ENCODE results near the gene TMEM222. TPM values are rescaled to one million over a fixed set of nuclear protein-coding genes. Genes with fewer than 3 reads are reported as not detected.
A peak's percentile ranks its signal among the peaks of the same experiment; 100 is the strongest.

TMEM222 gene
- total RNA-seq, 1 experiment from 2014 or later = 28.7 TPM

GRCh38 chr1:27332536-27333281 lies 10.7 kb downstream of the TMEM222 start (continued):
- no peak for TF ChIP-seq ZNF532 (CRISPR knock-in tag; IDR thresholded peaks at IDR 0.05; ENCODE audit: borderline replicate concordance)
- TF ChIP-seq ETV6 (CRISPR knock-in tag; IDR thresholded peaks at IDR 0.05) = no peak
- TF ChIP-seq FOXJ3 (CRISPR knock-in tag; IDR thresholded peaks at IDR 0.05; ENCODE audit: borderline replicate concordance) = no peak
- TF ChIP-seq TP53 (CRISPR knock-in tag; IDR thresholded peaks at IDR 0.05) = no peak
- TF ChIP-seq HMGA2 (CRISPR knock-in tag; IDR thresholded peaks at IDR 0.05) = no peak

GRCh38 chr1:27333717-27334279 lies 11.8 kb downstream of the TMEM222 start:
- peaks cover under 1% of the 10 kb centered on the region; the same call in 1 of the 2 replicates for H3K27me3 Mint-ChIP-seq (ENCODE audit: low read depth)
- no peaks in the 10 kb centered on the region for H3K9me3 Mint-ChIP-seq
- no peak overlapping the region for H3K27ac Mint-ChIP-seq
- ChIA-PET POLR2A (interaction anchor here (1.4 to 3.4 kb wide), 2 partner anchors 8 to 18 kb away, joined by 4 to 8 read pairs; partner anchors contain the start of gene SYTL1), CTCF (interaction anchor here (1.2 to 5.4 kb wide), 8 partner anchors 8 to 223 kb away, joined by 3 to 70 read pairs (median 10); partner anchors contain the start of gene SYTL1)
- ATAC-seq (no peak), DNase-seq (ENCODE audit: low spot score) (no peak)
- H3K36me3 Mint-ChIP-seq = peaks cover 21% of the 10 kb centered on the region
- peak; percentile 14; the same call in 1 of the 2 replicates for TF ChIP-seq FOXP1 (CRISPR knock-in tag; IDR thresholded peaks at IDR 0.05; ENCODE audit: borderline replicate concordance)
- TF ChIP-seq GRHL2 (CRISPR knock-in tag; IDR thresholded peaks at IDR 0.05; ENCODE audit: insufficient replicate concordance, severe bottlenecking) = no peak
- no peak overlapping the region for H3K4me3 Mint-ChIP-seq
- H3K4me1 Mint-ChIP-seq = peaks cover under 1% of the 10 kb centered on the region; the same call in 1 of the 2 replicates

GRCh38 chr1:27335506-27336422 lies 13.8 kb downstream of the TMEM222 start:
- TF ChIP-seq E2F4 (CRISPR knock-in tag; IDR thresholded peaks at IDR 0.05; ENCODE audit: borderline replicate concordance, low read depth) (no peak), ATF1 (CRISPR knock-in tag; IDR thresholded peaks at IDR 0.05) (no peak), PRRX2 (CRISPR knock-in tag; IDR thresholded peaks at IDR 0.05) (no peak), ZNF138 (CRISPR knock-in tag; conservative IDR thresholded peaks at IDR 0.05) (no peak), E2F5 (CRISPR knock-in tag; IDR thresholded peaks at IDR 0.05) (no peak), SMAD4 (CRISPR knock-in tag; IDR thresholded peaks at IDR 0.05) (no peak), ETV6 (CRISPR knock-in tag; IDR thresholded peaks at IDR 0.05) (no peak), E2F1 (CRISPR knock-in tag; IDR thresholded peaks at IDR 0.05) (no peak), ATF3 (CRISPR knock-in tag; conservative IDR thresholded peaks at IDR 0.05) (no peak), ZNF416 (CRISPR knock-in tag; IDR thresholded peaks at IDR 0.05) (no peak), IRF2 (CRISPR knock-in tag; IDR thresholded peaks at IDR 0.05; ENCODE audit: borderline replicate concordance, low read depth) (no peak), NFYB (CRISPR knock-in tag; conservative IDR thresholded peaks at IDR 0.05; ENCODE audit: low read depth) (no peak), ZNF232 (CRISPR knock-in tag; IDR thresholded peaks at IDR 0.05) (no peak), CREB1 (CRISPR knock-in tag; IDR thresholded peaks at IDR 0.05) (no peak)
- H3K27me3 Mint-ChIP-seq (ENCODE audit: low read depth) = peaks cover 2% of the 10 kb centered on the region; the same call in 1 of the 2 replicates
- DNase-seq (ENCODE audit: low spot score) (no peak), ATAC-seq (no peak)
- no peak overlapping the region for H3K27ac Mint-ChIP-seq
- H3K36me3 Mint-ChIP-seq = peaks cover 21% of the 10 kb centered on the region
- H3K9me3 Mint-ChIP-seq = no peaks in the 10 kb centered on the region
- H3K4me3 Mint-ChIP-seq = no peak overlapping the region
- peaks cover 10% of the 10 kb centered on the region for H3K4me1 Mint-ChIP-seq
- ChIA-PET POLR2A (interaction anchor here (1.4 kb wide), 1 partner anchor 13 kb away, joined by 3 read pairs; no protein-coding TSS in a partner anchor), CTCF (interaction anchor here (0.7 to 5.4 kb wide), 4 partner anchors 15 to 39 kb away, joined by 3 to 70 read pairs (median 4); no protein-coding TSS in a partner anchor)
